Sigmoid colon (tissue), 7 donors: Measurements from ENCODE around the gene SPTBN4. TPM values are rescaled to one million over a fixed set of nuclear protein-coding genes. Genes with fewer than 3 reads are reported as not detected.
"Not testable (repeated sequence)": the region's sequence is repeated elsewhere in the genome, so short reads cannot be mapped to it uniquely, and the experiment has no call there.

ENCODE experiments used
- DNase-seq: peaks from one replicate; pipeline ENCODE4 v3.0.0-alpha.2; 2019
- H3K27ac ChIP-seq, 4 donors: fragments of 200-600 bp; sonication (generic); one replicate each; pipeline ENCODE4 v1.5.1; 2016 to 2019; ENCODE audit warnings: mild to moderate bottlenecking in 1 of 4
- H3K27me3 ChIP-seq, 3 donors: fragments of 200-600 bp; sonication (generic); one replicate each; pipeline ENCODE4 v1.5.1; 2019; ENCODE audit warnings: mild to moderate bottlenecking in 1 of 3
- H3K36me3 ChIP-seq, 4 donors: fragments of 200-600 bp; sonication (generic); one replicate each; pipeline ENCODE4 v1.5.1; 2016 to 2019
- H3K4me1 ChIP-seq, 4 donors: fragments of 200-600 bp; sonication (generic); one replicate each; pipeline ENCODE4 v1.5.1; 2017 to 2019
- H3K4me3 ChIP-seq, 4 donors: fragments of 200-600 bp; sonication (generic); one replicate each; pipeline ENCODE4 v1.5.1; 2017 to 2019; ENCODE audit warnings: mild to moderate bottlenecking in 2 of 4, moderate library complexity in 1 of 4
- H3K9me3 ChIP-seq, 4 donors: fragments of 200-600 bp in 3 of 4; sonication (generic) in 3 of 4; one replicate each; pipeline versions ENCODE4 v1.5.1 to v1.6.1; 2013 to 2019
- CTCF ChIP-seq, 4 experiments: fragments of 450-650 bp in 3 of 4; fragments of 200-600 bp in 1 of 4; IDR thresholded peaks; one replicate each; pipeline ENCODE4 v1.5.1; 2016 to 2019; ENCODE audit warnings: antibody characterized with exemption in 4 of 4, mild to moderate bottlenecking in 3 of 4, moderate library complexity in 2 of 4
- EP300 ChIP-seq, 4 donors: sonication (generic); formaldehyde crosslinking; IDR thresholded peaks; one replicate each; pipeline ENCODE4 v1.6.1; 2017; ENCODE audit warnings: antibody characterized with exemption in 4 of 4
- POLR2A ChIP-seq, 2 donors: fragments of 450-650 bp; IDR thresholded peaks; one replicate each; pipeline ENCODE4 v1.6.1; 2016; ENCODE audit warnings: antibody characterized with exemption in 2 of 2, mild to moderate bottlenecking in 2 of 2, moderate library complexity in 2 of 2
- POLR2AphosphoS5 ChIP-seq, 4 donors: sonication (generic); formaldehyde crosslinking; IDR thresholded peaks; one replicate each; pipeline ENCODE4 v1.6.1; 2017; ENCODE audit warnings: antibody characterized with exemption in 4 of 4
- WGBS, 2 donors: extraction: QIAGEN DNeasy Blood & Tissue Kit; methylation state at CpG; one replicate each; pipeline ENCODE4 v1.1.7; 2013; 5-methylcytosine and 5-hydroxymethylcytosine counted together
- intact Hi-C: fragments of 100-400 bp; cut with DNase I; formaldehyde crosslinking; loops from one replicate; pipeline ENCODE4 v1.15.1; 2023
- polyA plus RNA-seq, 3 donors: library from polyadenylated mRNA; stranded (reverse); fragments of 200-250 nt; gene quantifications; one replicate each; pipeline ENCODE4 v1.2.3, GENCODE V29; 2013
- total RNA-seq, 4 donors: library from RNA; depleted of rRNA; stranded (reverse); fragments of >200 nt; gene quantifications; one replicate each; pipeline ENCODE4 v1.1.0, GENCODE V29; 2016
- donor health status: healthy with polysubstance abuse.
- donor health status: Bipolar disorder and iron deficiency.
- donor health status: healthy.

The SPTBN4 gene
- total and polyA plus RNA-seq, 7 donors: 0.23 to 5.0 (median 1.8) TPM; not detected in 1

GRCh38 chr19:40469011-40469410 is 2.2 kb downstream of the SPTBN4 start:
- Histone ChIP-seq H3K9me3 (no peaks in the 10 kb centered on the region), H3K27me3 (no peaks in the 10 kb centered on the region), H3K4me1 (peaks cover 0 to 29% (median 26%) of the 10 kb centered on the region in 4 donors), H3K4me3 (no peak overlapping the region), H3K27ac (no peak overlapping the region), H3K36me3 (no peaks in the 10 kb centered on the region)
- WGBS, 2 donors: 93 to 94% methylated on average over 6 of the region's 6 CpGs
- intact Hi-C loops: loop anchor here (5.0 kb wide), 3 partner anchors 58 to 133 kb away; partner anchors contain the start of gene LTBP4
- no peak for TF ChIP-seq POLR2A (IDR thresholded peaks at IDR 0.05)
- no peak for DNase-seq

- Histone ChIP-seq H3K9me3 (no peaks in the 10 kb centered on the region), H3K4me3 (no peak overlapping the region), H3K27ac (no peak overlapping the region), H3K36me3 (no peaks in the 10 kb centered on the region), H3K4me1 (peaks cover 0 to 13% (median 13%) of the 10 kb centered on the region in 4 donors), H3K27me3 (no peaks in the 10 kb centered on the region)
- no peak for DNase-seq
- WGBS, 2 donors: 95 to 96% methylated on average over 3 of the region's 3 CpGs
- no peak for TF ChIP-seq POLR2A (IDR thresholded peaks at IDR 0.05)
- TF ChIP-seq POLR2AphosphoS5 (IDR thresholded peaks at IDR 0.05): no peak
- no peak for TF ChIP-seq EP300 (IDR thresholded peaks at IDR 0.05)
- no peak for TF ChIP-seq CTCF (IDR thresholded peaks at IDR 0.05)
- intact Hi-C loops: no loop called here
These were observed 4.3 kb downstream of the SPTBN4 start for GRCh38 chr19:40471111-40471510.

DNA sequence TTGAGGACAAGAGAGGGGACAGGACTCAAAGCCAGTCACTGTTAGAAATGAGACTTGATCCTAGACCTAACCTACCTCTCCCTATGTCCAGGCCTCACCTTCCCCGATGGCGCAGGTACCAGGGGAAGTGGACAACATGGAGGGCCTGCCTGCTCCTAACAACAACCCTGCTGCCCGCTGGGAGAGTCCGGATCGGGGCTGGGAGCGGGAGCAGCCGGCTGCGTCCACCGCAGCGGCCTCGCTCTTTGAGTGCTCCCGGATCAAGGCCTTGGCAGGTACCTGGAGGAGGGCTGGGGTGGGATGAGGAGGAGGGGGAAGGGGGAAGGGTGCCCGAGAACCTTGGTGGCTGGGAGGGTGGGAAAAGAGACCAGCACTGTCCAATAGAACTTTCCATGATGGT is 5.7 kb downstream of the SPTBN4 start:
- Histone ChIP-seq H3K9me3 (no peaks in the 10 kb centered on the region), H3K27ac (no peak overlapping the region), H3K36me3 (no peaks in the 10 kb centered on the region), H3K27me3 (no peaks in the 10 kb centered on the region), H3K4me3 (no peak overlapping the region), H3K4me1 (peaks cover 0 to 3% (median 1%) of the 10 kb centered on the region in 4 donors)
- TF ChIP-seq POLR2AphosphoS5 (IDR thresholded peaks at IDR 0.05) (no peak), CTCF (IDR thresholded peaks at IDR 0.05) (no peak), EP300 (IDR thresholded peaks at IDR 0.05) (no peak), POLR2A (IDR thresholded peaks at IDR 0.05) (no peak)
- intact Hi-C loops: no loop called here
- WGBS, 2 donors: 93 to 95% methylated on average over 13 of the region's 13 CpGs
- DNase-seq: no peak

DNA sequence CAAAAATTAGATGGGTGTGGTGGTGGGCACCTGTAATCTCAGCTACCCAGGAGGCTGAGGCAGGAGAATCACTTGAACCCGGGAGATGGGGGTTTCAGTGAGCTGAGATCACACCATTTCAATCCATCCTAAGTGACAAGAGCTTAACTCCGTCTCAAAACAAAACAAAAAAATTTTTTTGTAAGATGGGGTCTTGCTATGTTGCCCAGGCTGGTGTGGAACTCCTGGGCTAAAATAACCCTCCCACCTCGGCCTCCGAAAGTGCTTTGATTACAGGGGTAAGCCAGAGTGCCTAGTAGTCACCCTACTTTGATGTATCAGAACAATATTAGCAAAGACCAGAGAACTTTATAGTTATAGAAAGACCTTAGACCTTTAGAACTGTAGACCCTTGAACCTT is 7.9 kb downstream of the SPTBN4 start:
- no peaks in the 10 kb centered on the region for H3K4me1 ChIP-seq
- no peak overlapping the region for H3K27ac ChIP-seq
- DNase-seq: no peak
- no peaks in the 10 kb centered on the region for H3K27me3 ChIP-seq
- intact Hi-C loops: no loop called here
- H3K4me3 ChIP-seq: no peak overlapping the region
- TF ChIP-seq CTCF (IDR thresholded peaks at IDR 0.05) (no peak), POLR2AphosphoS5 (IDR thresholded peaks at IDR 0.05) (no peak), EP300 (IDR thresholded peaks at IDR 0.05) (no peak), POLR2A (IDR thresholded peaks at IDR 0.05) (no peak)
- 88 to 89% methylated on average over 4 of the region's 4 CpGs for WGBS, 2 donors
- H3K36me3 ChIP-seq: no peaks in the 10 kb centered on the region
- no peaks in the 10 kb centered on the region for H3K9me3 ChIP-seq

GRCh38 chr19:40475878-40476644 is 9.3 kb downstream of the SPTBN4 start:
- H3K27me3 ChIP-seq, DNase-seq, intact Hi-C loops, H3K9me3 ChIP-seq, H3K36me3 ChIP-seq, H3K4me3 ChIP-seq, H3K27ac ChIP-seq, H3K4me1 ChIP-seq: not testable (repeated sequence)
- WGBS, 2 donors: 85 to 91% methylated on average over 15 of the region's 15 CpGs

DNA sequence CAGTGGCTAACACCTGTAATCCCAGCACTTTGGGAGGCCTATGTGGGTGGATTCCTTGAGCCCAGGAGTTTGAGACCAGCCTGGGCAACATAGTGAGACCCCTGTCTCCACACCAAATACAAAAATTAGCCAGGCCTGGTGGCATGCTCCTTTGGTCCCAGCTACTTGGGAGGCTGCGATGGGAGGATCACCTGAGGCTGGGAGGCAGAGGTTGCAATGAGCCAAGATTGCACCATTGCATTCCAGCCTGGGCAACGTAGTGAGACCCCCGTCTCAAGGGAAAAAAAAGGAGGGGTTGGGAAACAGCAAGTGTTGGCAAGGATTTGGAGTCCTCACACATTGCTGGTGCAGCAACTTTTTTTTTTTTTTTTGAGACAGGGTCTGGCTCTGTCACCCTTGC is 19.2 kb downstream of the SPTBN4 start:
- intact Hi-C loops: no loop called here
- Histone ChIP-seq H3K4me1 (peaks cover 0 to 9% (median 3%) of the 10 kb centered on the region in 4 donors), H3K4me3 (no peak overlapping the region), H3K9me3 (no peaks in the 10 kb centered on the region), H3K36me3 (no peaks in the 10 kb centered on the region), H3K27me3 (peaks cover 0 to 8% (median 0%) of the 10 kb centered on the region in 3 donors), H3K27ac (no peak overlapping the region)
- DNase-seq: no peak
- no peak for TF ChIP-seq POLR2A (IDR thresholded peaks at IDR 0.05)
- 86 to 93% methylated on average over 3 of the region's 3 CpGs for WGBS, 2 donors
